ENCODE data around the gene RBM20. TPM values are rescaled to one million over a fixed set of nuclear protein-coding genes. Genes with fewer than 3 reads are reported as not detected.

Gene RBM20
- total and polyA plus RNA-seq, 10 of the 15 experiments (the other 5 are each of a cell fraction or from before 2014, with no cell fraction given): 0.04 to 0.26 (median 0.15) TPM

DNA sequence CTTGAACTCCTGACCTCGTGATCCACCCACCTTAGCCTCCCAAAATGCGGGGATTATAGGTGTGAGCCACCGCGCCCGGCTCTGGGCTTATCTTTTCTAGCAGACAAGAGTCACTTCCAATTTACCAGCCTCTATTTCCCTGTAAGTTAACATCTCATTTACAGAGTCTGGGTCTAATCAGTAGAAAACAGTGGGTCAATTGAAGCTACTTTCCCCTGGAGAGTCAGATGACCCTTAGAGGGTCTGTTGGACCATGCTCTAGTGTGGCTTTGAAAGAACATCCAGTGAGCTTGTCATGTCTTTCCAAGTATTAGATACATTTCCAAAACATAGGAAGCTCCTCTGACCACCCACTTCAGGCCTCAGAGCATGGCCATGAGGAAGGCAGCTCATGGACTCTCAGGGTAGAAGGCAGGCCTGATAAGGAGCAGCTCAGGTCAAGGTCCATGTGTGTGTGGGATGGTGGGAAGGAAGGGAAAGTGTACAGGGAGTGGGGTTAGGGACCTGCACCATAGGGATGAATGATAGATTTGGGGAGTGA is 27.6 kb upstream of the RBM20 start:
- POLR2A ChIA-PET: interaction anchor here (1.5 kb wide), 1 partner anchor 42 kb away, joined by 3 read pairs; no protein-coding TSS in a partner anchor
- CTCF ChIA-PET: interaction anchor here (0.9 to 8.0 kb wide), 5 partner anchors 9 to 311 kb away, joined by 3 to 141 read pairs (median 5); no protein-coding TSS in a partner anchor
- SMC1A ChIA-PET (ENCODE audit: uncharacterized antibody, unreplicated experiment): interaction anchor here (0.6 to 6.9 kb wide), 8 partner anchors 13 to 530 kb away, joined by 3 to 98 read pairs (median 4); no protein-coding TSS in a partner anchor
- TF ChIP-seq, protein P1, sequence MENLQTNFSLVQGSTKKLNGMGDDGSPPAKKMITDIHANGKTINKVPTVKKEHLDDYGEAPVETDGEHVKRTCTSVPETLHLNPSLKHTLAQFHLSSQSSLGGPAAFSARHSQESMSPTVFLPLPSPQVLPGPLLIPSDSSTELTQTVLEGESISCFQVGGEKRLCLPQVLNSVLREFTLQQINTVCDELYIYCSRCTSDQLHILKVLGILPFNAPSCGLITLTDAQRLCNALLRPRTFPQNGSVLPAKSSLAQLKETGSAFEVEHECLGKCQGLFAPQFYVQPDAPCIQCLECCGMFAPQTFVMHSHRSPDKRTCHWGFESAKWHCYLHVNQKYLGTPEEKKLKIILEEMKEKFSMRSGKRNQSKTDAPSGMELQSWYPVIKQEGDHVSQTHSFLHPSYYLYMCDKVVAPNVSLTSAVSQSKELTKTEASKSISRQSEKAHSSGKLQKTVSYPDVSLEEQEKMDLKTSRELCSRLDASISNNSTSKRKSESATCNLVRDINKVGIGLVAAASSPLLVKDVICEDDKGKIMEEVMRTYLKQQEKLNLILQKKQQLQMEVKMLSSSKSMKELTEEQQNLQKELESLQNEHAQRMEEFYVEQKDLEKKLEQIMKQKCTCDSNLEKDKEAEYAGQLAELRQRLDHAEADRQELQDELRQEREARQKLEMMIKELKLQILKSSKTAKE (IDR thresholded peaks at IDR 0.05; ENCODE audit: low read depth, poor library complexity, severe bottlenecking): no peak
- no peak for TF ChIP-seq SREBF2 (IDR thresholded peaks at IDR 0.05; ENCODE audit: low read length)
- no peak for TF ChIP-seq CEBPB (IDR thresholded peaks at IDR 0.05; ENCODE audit: borderline replicate concordance in 1 of 2, low read depth in 2 of 2, low read length in 2 of 2)
- TF ChIP-seq KLF5 (IDR thresholded peaks at IDR 0.05; ENCODE audit: partially characterized antibody): no peak
- no peak for TF ChIP-seq TBL1XR1 (IDR thresholded peaks at IDR 0.05; ENCODE audit: low read depth, low read length)
- TF ChIP-seq MTA3 (IDR thresholded peaks at IDR 0.05; ENCODE audit: borderline replicate concordance, low read length): no peak
- TF ChIP-seq, protein P2, sequence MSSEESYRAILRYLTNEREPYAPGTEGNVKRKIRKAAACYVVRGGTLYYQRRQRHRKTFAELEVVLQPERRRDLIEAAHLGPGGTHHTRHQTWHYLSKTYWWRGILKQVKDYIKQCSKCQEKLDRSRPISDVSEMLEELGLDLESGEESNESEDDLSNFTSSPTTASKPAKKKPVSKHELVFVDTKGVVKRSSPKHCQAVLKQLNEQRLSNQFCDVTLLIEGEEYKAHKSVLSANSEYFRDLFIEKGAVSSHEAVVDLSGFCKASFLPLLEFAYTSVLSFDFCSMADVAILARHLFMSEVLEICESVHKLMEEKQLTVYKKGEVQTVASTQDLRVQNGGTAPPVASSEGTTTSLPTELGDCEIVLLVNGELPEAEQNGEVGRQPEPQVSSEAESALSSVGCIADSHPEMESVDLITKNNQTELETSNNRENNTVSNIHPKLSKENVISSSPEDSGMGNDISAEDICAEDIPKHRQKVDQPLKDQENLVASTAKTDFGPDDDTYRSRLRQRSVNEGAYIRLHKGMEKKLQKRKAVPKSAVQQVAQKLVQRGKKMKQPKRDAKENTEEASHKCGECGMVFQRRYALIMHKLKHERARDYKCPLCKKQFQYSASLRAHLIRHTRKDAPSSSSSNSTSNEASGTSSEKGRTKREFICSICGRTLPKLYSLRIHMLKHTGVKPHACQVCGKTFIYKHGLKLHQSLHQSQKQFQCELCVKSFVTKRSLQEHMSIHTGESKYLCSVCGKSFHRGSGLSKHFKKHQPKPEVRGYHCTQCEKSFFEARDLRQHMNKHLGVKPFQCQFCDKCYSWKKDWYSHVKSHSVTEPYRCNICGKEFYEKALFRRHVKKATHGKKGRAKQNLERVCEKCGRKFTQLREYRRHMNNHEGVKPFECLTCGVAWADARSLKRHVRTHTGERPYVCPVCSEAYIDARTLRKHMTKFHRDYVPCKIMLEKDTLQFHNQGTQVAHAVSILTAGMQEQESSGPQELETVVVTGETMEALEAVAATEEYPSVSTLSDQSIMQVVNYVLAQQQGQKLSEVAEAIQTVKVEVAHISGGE (CRISPR knock-in tag; IDR thresholded peaks at IDR 0.05): no peak
- no peak for TF ChIP-seq POLR2AphosphoS2 (IDR thresholded peaks at IDR 0.05; ENCODE audit: low read depth, low read length)
- no peak for TF ChIP-seq RAD51 (IDR thresholded peaks at IDR 0.05)
- TF ChIP-seq NR2F1 (conservative IDR thresholded peaks at IDR 0.05): no peak
- TF ChIP-seq, protein P3, sequence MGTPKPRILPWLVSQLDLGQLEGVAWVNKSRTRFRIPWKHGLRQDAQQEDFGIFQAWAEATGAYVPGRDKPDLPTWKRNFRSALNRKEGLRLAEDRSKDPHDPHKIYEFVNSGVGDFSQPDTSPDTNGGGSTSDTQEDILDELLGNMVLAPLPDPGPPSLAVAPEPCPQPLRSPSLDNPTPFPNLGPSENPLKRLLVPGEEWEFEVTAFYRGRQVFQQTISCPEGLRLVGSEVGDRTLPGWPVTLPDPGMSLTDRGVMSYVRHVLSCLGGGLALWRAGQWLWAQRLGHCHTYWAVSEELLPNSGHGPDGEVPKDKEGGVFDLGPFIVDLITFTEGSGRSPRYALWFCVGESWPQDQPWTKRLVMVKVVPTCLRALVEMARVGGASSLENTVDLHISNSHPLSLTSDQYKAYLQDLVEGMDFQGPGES (IDR thresholded peaks at IDR 0.05): no peak
- no peak for TF ChIP-seq MYB (IDR thresholded peaks at IDR 0.05; ENCODE audit: borderline replicate concordance, low read depth, low read length)
- no peak for TF ChIP-seq RAD21 (IDR thresholded peaks at IDR 0.05; ENCODE audit: insufficient read depth, low read depth, low read length)
- no peak for TF ChIP-seq SUZ12 (IDR thresholded peaks at IDR 0.05; ENCODE audit: unreplicated experiment)
- TF ChIP-seq TARDBP (IDR thresholded peaks at IDR 0.05; ENCODE audit: borderline replicate concordance): no peak

More for the DNA sequence above, 27.6 kb upstream of the RBM20 start:
- intact Hi-C loops (cut with micrococcal nuclease; ENCODE audit: unreplicated experiment): loop anchor here (10.0 kb wide), 1 partner anchor 398 kb away; no protein-coding TSS in a partner anchor
- H3K36me3 ChIP-seq (ENCODE audit: control insufficient read depth in 2 of 2, insufficient read depth in 2 of 2, low read length in 1 of 2): no peaks in the 10 kb centered on the region
- H3K9ac ChIP-seq (ENCODE audit: control insufficient read depth, insufficient read depth, low read length): no peak overlapping the region
- no peak overlapping the region for H2AFZ ChIP-seq (ENCODE audit: control insufficient read depth, low read depth, low read length)
- H3K4me3 ChIP-seq: no peak overlapping the region
- 87% methylated on average over 5 of the region's 5 CpGs for WGBS (ENCODE audit: insufficient coverage, insufficient replicate concordance, low lambda C conversion rate, missing lambda C conversion rate)
- no peak overlapping the region for H3K4me2 ChIP-seq (ENCODE audit: control insufficient read depth, insufficient read depth)
- no TSS peak for BruUV-seq (replicated peaks)
- no peak for FAIRE-seq
- peaks cover 33% of the 10 kb centered on the region for H3K4me1 ChIP-seq (ENCODE audit: control insufficient read depth, insufficient read depth, low read length)
- H3K79me2 ChIP-seq (ENCODE audit: control insufficient read depth, insufficient read depth, low read length): no peaks in the 10 kb centered on the region
- H3K27ac ChIP-seq (ENCODE audit: control insufficient read depth, insufficient read depth): no peak overlapping the region
- no peaks in the 10 kb centered on the region; the same call in 2 of the 3 replicates for H3K9me3 ChIP-seq (replicated peaks; ENCODE audit: control insufficient read depth, insufficient read depth, low read length)
- DNase-seq (ENCODE audit: low read depth, low spot score): no peak
- H4K20me1 ChIP-seq (ENCODE audit: control insufficient read depth, insufficient read depth): no peaks in the 10 kb centered on the region
- RAD21 ChIA-PET (ENCODE audit: unreplicated experiment): interaction anchor here (1.1 to 1.5 kb wide), 5 partner anchors 12 to 64 kb away, joined by 3 to 4 read pairs (median 3); no protein-coding TSS in a partner anchor
- in situ Hi-C loops (cut with MboI): loop anchor here (25.0 kb wide), 1 partner anchor 1521 kb away; no protein-coding TSS in a partner anchor
- no peak for ATAC-seq
- no peaks in the 10 kb centered on the region for H3K27me3 ChIP-seq (replicated peaks in 1 of 2; ENCODE audit: control insufficient read depth in 2 of 2, insufficient read depth in 2 of 2, low read length in 1 of 2)

All from GM12878 (cell line).